Mesodermal cell (in vitro differentiated cells): Measurements from ENCODE around the gene B3GLCT.
A peak's percentile ranks its signal among the peaks of the same experiment; 100 is the strongest.

ENCODE experiments used
- H3K27ac ChIP-seq: 2 replicates; pipeline ENCODE4 v1.7.0; 2013; ENCODE audit warnings: mild to moderate bottlenecking, low read depth, low read length, moderate library complexity; ENCODE audit not compliant: severe bottlenecking
- H3K36me3 ChIP-seq: 2 replicates; pipeline ENCODE4 v1.7.1; 2013; ENCODE audit warnings: mild to moderate bottlenecking, low read length, moderate library complexity; ENCODE audit not compliant: control insufficient read depth, insufficient read depth
- H3K4me1 ChIP-seq: one replicate; pipeline ENCODE4 v1.7.1; 2013; ENCODE audit warnings: mild to moderate bottlenecking, low read length; ENCODE audit not compliant: insufficient read depth, control insufficient read depth, poor library complexity, severe bottlenecking
- H3K4me3 ChIP-seq: 2 replicates; pipeline ENCODE4 v1.7.0; 2013; ENCODE audit warnings: low read length, control low read depth, mild to moderate bottlenecking; ENCODE audit not compliant: insufficient read depth, poor library complexity, severe bottlenecking; ENCODE audit errors: extremely low read depth
- H3K9me3 ChIP-seq: 2 replicates; pipeline ENCODE4 v1.7.1; 2013; ENCODE audit warnings: mild to moderate bottlenecking, low read length, moderate library complexity; ENCODE audit not compliant: control insufficient read depth
- WGBS, 2 experiments: methylation state at CpG; one replicate each; pipeline ENCODE4 v1.1.5; 2013; ENCODE audit warnings: missing lambda C conversion rate in 2 of 2; ENCODE audit not compliant: insufficient coverage in 2 of 2; 5-methylcytosine and 5-hydroxymethylcytosine counted together

B3GLCT gene

GRCh38 chr13:31184981-31185645, 14.7 kb upstream of the B3GLCT start:
- 80% methylated on average over 1 of the region's 7 CpGs; no CpG with 5 or more reads in 1 of the 2 experiments for WGBS, 2 experiments
- H3K9me3 ChIP-seq, result no peaks in the 10 kb centered on the region
- no peak overlapping the region for H3K4me3 ChIP-seq
- H3K36me3 ChIP-seq, result no peaks in the 10 kb centered on the region
- H3K27ac ChIP-seq, result no peak overlapping the region
- no peaks in the 10 kb centered on the region for H3K4me1 ChIP-seq

- WGBS, 2 experiments, result 100% methylated on average over 1 to 3 of the region's 4 CpGs
Observed at GRCh38 chr13:31191748-31192147, 8.0 kb upstream of the B3GLCT start.

DNA sequence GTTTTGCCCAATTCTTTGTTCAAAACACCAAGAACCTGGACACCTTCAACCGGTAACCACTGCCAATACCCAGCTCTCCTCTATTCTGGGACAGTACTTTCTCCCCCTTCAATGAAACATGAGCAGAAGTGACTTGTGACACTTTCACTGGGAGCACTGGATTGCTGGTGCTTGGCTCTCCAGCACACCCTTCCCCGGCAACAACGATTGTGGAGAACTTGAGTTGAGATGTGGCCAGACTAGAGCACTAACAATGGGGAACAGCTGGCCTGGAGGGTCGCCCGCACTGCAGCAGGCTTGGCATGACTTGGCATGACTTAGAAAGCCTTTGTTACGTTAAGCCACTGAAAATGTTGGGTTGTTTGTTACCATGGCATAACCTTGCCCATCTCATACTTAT, 7.5 kb upstream of the B3GLCT start:
- Histone ChIP-seq H3K4me1 (peaks cover 4% of the 10 kb centered on the region), H3K36me3 (no peaks in the 10 kb centered on the region), H3K27ac (no peak overlapping the region), H3K4me3 (no peak overlapping the region), H3K9me3 (no peaks in the 10 kb centered on the region)
- WGBS, 2 experiments, result 97 to 100% methylated on average over 5 of the region's 6 CpGs

More at GRCh38 chr13:31191748-31192147, 8.0 kb upstream of the B3GLCT start:
- Histone ChIP-seq H3K4me1 (peaks cover 4% of the 10 kb centered on the region), H3K9me3 (no peaks in the 10 kb centered on the region), H3K36me3 (no peaks in the 10 kb centered on the region), H3K27ac (no peak overlapping the region), H3K4me3 (no peak overlapping the region)

DNA sequence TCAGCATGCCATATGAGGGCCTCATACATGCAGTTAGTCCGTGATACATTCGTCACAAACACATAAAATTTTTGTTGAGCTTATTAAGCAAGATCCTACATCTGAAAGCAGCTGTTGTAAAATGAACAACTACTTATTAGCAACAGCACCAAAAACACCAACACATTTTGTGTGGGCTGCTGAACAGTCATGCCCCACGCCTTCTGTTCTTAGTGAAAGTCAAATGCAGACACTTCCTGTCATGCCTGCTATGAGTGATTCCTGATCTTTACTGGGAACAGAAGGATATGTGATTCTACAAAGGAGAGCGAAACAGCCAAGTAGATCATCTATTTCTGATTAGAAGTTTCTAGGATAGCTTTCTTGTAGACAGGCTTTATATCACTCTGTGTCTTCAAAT, 4.2 kb upstream of the B3GLCT start:
- no peak overlapping the region for H3K4me3 ChIP-seq
- H3K9me3 ChIP-seq, result no peaks in the 10 kb centered on the region
- no peaks in the 10 kb centered on the region for H3K36me3 ChIP-seq
- 96 to 100% methylated on average over 3 to 4 of the region's 4 CpGs for WGBS, 2 experiments
- H3K4me1 ChIP-seq, result peaks cover 4% of the 10 kb centered on the region
- H3K27ac ChIP-seq, result no peak overlapping the region

GRCh38 chr13:31196992-31197391, 2.8 kb upstream of the B3GLCT start:
- no peaks in the 10 kb centered on the region for H3K9me3 ChIP-seq
- no peak overlapping the region for H3K4me3 ChIP-seq
- WGBS, 2 experiments, result 70 to 82% methylated on average over 3 to 4 of the region's 6 CpGs
- H3K36me3 ChIP-seq, result no peaks in the 10 kb centered on the region
- peaks cover 4% of the 10 kb centered on the region for H3K4me1 ChIP-seq
- H3K27ac ChIP-seq, result no peak overlapping the region

GRCh38 chr13:31198519-31198918, 1.3 kb upstream of the B3GLCT start:
- peaks cover 4% of the 10 kb centered on the region for H3K4me1 ChIP-seq
- H3K27ac ChIP-seq, result no peak overlapping the region
- no peaks in the 10 kb centered on the region for H3K9me3 ChIP-seq
- WGBS, 2 experiments, result 86 to 100% methylated on average over 3 of the region's 3 CpGs
- H3K4me3 ChIP-seq, result no peak overlapping the region
- H3K36me3 ChIP-seq, result no peaks in the 10 kb centered on the region

DNA sequence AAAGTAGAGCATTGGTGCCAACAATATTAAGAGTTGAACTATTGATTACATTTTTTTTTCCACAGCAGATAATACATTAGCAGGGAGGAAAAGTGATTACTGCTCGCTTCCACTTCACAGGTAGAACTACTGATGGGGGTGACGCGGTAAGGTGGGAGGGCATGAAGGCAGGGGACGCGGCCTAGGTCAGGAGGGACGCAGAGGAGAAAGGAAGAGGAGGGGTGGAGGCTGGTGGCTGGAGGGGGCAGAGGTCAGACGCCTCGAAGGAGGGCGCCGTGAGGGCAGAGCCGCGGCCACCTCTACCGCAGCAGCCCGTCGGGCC, 287 bp upstream of the B3GLCT start:
- H3K4me1 ChIP-seq, result peaks cover 4% of the 10 kb centered on the region
- H3K4me3 ChIP-seq, result peak overlapping the region; percentile 60
- no peaks in the 10 kb centered on the region for H3K9me3 ChIP-seq
- 28 to 32% methylated on average over 5 to 6 of the region's 15 CpGs for WGBS, 2 experiments
- no peak overlapping the region for H3K27ac ChIP-seq
- no peaks in the 10 kb centered on the region for H3K36me3 ChIP-seq

DNA sequence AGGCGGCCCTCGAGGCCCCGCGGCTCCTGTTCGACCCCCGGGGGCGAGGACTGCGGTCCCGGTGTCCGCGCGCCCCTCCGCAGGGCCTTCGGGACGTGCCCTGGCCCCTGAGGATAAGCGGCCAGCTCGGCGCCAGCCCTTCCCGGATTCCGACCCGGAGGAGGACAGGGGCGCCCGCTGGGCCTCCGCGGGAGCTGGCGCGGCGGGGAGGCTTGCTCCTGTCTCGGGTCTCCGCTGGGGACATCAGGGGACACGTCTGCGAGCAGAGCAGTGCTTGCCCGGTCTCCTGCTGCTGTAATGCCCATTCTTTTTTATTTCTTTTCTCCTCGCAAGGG, 829 bp downstream of the B3GLCT start:
- Histone ChIP-seq H3K4me3 (peak overlapping the region; percentile 60), H3K27ac (peak overlapping the region; percentile 94), H3K9me3 (no peaks in the 10 kb centered on the region), H3K36me3 (no peaks in the 10 kb centered on the region), H3K4me1 (peaks cover 4% of the 10 kb centered on the region)
- WGBS, 2 experiments, result 0 to 1% methylated on average over 26 to 30 of the region's 34 CpGs

- H3K4me1 ChIP-seq, result no peaks in the 10 kb centered on the region
- no peak overlapping the region for H3K27ac ChIP-seq
- peak overlapping the region; percentile 60 for H3K4me3 ChIP-seq
- H3K9me3 ChIP-seq, result no peaks in the 10 kb centered on the region
- 80 to 82% methylated on average over 6 to 7 of the region's 7 CpGs for WGBS, 2 experiments
- H3K36me3 ChIP-seq, result no peaks in the 10 kb centered on the region
Observed at GRCh38 chr13:31201341-31202031, 1.7 kb downstream of the B3GLCT start.

DNA sequence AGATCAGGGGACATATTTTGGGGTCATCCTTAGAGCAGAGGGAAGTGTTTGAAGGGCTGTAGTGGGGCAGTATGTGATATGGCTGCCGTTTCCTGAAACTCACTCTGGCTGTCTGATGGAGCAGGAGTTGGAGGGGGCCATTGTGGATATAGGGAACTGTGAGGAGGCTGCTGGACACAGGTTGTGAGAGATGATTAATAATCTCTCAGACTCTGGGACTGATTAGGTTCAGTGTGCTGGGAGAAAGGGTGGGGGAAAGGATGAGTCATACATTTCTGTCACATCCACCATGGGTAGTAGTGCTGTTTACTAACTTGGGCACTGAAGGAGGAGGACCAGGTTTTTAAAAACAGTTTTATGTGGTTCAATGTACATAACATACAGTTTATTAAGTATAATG, 4.8 kb downstream of the B3GLCT start:
- Histone ChIP-seq H3K9me3 (no peaks in the 10 kb centered on the region), H3K4me3 (no peak overlapping the region), H3K27ac (no peak overlapping the region), H3K4me1 (peaks cover 11% of the 10 kb centered on the region), H3K36me3 (no peaks in the 10 kb centered on the region)
- WGBS, 2 experiments, result 90 to 100% methylated on average over 1 of the region's 1 CpG
